ENCODE results near the gene ACKR2. TPM values are rescaled to one million over a fixed set of nuclear protein-coding genes. Genes with fewer than 3 reads are reported as not detected.

ACKR2 gene
- total and polyA plus RNA-seq, 2 donors (not counting 3 experiments of a cell fraction or from before 2014, with no cell fraction given): 0.01 TPM; not detected in 1

GRCh38 chr3:42819351-42819965 is 10.2 kb downstream of the ACKR2 start:
- Histone ChIP-seq H3K4me3 (replicated peaks in 1 of 3; ENCODE audit: insufficient read depth in 1 of 3, low read depth in 1 of 3, low read length in 3 of 3) (no peak overlapping the region), H3K27me3 (ENCODE audit: control insufficient read depth in 2 of 2, insufficient read depth in 2 of 2, low read length in 2 of 2) (peaks cover 11 to 18% of the 10 kb centered on the region in 2 experiments), H3K4me1 (ENCODE audit: control insufficient read depth, extremely low read depth, insufficient read depth, low read length) (no peaks in the 10 kb centered on the region), H3K36me3 (ENCODE audit: control insufficient read depth in 2 of 2, extremely low read depth in 1 of 2, insufficient read depth in 2 of 2, low read length in 2 of 2) (no peaks in the 10 kb centered on the region), H3K9ac (replicated peaks; ENCODE audit: extremely low read depth, insufficient read depth, low read length) (no peak overlapping the region), H3K27ac (ENCODE audit: insufficient read depth, low read depth, low read length) (no peak overlapping the region), H3K9me1 (replicated peaks; ENCODE audit: control insufficient read depth, extremely low read depth, insufficient read depth, low read length) (no peaks in the 10 kb centered on the region), H3K79me2 (ENCODE audit: control insufficient read depth, insufficient read depth, low read length) (no peaks in the 10 kb centered on the region), H4K20me1 (replicated peaks; ENCODE audit: control insufficient read depth, extremely low read depth, insufficient read depth, low read length) (no peaks in the 10 kb centered on the region), H2AFZ (ENCODE audit: low read depth, low read length) (no peak overlapping the region), H3K4me2 (ENCODE audit: insufficient read depth, low read length) (no peak overlapping the region), H3K9me3 (replicated peaks; ENCODE audit: control insufficient read depth, insufficient read depth, low read length) (no peaks in the 10 kb centered on the region)
- dilution Hi-C loops (cut with MboI; ENCODE audit: extremely low pct_ligation_motif_present, low sequenced_read_pairs) (no loop called here), intact Hi-C loops (cut with micrococcal nuclease) (no loop called here)
- no peak for DNase-seq (ENCODE audit: low read depth, low spot score)
- no TSS peak for BruUV-seq (replicated peaks)
- no peak for TF ChIP-seq POLR2A (IDR thresholded peaks at IDR 0.05; ENCODE audit: low read depth, low read length)
- no peak for TF ChIP-seq JUN (IDR thresholded peaks at IDR 0.05; ENCODE audit: borderline replicate concordance, insufficient read depth, insufficient read length, low read depth)
- no peak for TF ChIP-seq FOS (IDR thresholded peaks at IDR 0.05; ENCODE audit: borderline replicate concordance, insufficient read depth, low read length)
- no peak for TF ChIP-seq MYC (IDR thresholded peaks at IDR 0.05; ENCODE audit: low read depth, low read length)
- TF ChIP-seq, protein P1, sequence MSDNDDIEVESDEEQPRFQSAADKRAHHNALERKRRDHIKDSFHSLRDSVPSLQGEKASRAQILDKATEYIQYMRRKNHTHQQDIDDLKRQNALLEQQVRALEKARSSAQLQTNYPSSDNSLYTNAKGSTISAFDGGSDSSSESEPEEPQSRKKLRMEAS (IDR thresholded peaks at IDR 0.05; ENCODE audit: insufficient read depth, insufficient read length): no peak
- TF ChIP-seq POLR2AphosphoS5 (IDR thresholded peaks at IDR 0.05; ENCODE audit: insufficient read depth, low read depth, low read length): no peak
- no peak for TF ChIP-seq CTCF (IDR thresholded peaks at IDR 0.05; ENCODE audit: extremely low read depth in 1 of 2, insufficient read depth in 1 of 2, low read depth in 1 of 2, low read length in 2 of 2)
- TF ChIP-seq GATA2 (IDR thresholded peaks at IDR 0.05; ENCODE audit: insufficient read depth, insufficient read length, low read depth, low read length): no peak
- no peak for TF ChIP-seq EZH2 (IDR thresholded peaks at IDR 0.05; ENCODE audit: borderline replicate concordance, low read depth, low read length, severe bottlenecking)
- POLR2A ChIA-PET: no interaction called here
- CTCF ChIA-PET: interaction anchor here (1.7 kb wide), 1 partner anchor 12 kb away, joined by 7 read pairs; no protein-coding TSS in a partner anchor
- FAIRE-seq: no peak

Data from endothelial cell of umbilical vein (primary cell).